WTC11 (cell line): ENCODE data around the gene WDR1.

Experiments
- AFF4 ChIP-seq: sonication (generic); formaldehyde crosslinking; IDR thresholded peaks from 2 replicates; pipeline ENCODE4 v1.8.1; 2023; ENCODE audit warnings: mild to moderate bottlenecking, missing genetic modification reagents, borderline replicate concordance
- CREB1 ChIP-seq: sonication (generic); formaldehyde crosslinking; IDR thresholded peaks from 2 replicates; pipeline ENCODE4 v1.8.0; 2023; ENCODE audit warnings: mild to moderate bottlenecking, missing genetic modification reagents
- CTCF ChIP-seq: fragments of 200-600 bp; IDR thresholded peaks from 2 replicates; pipeline ENCODE4 v1.8.0; 2022; ENCODE audit warnings: antibody characterized with exemption
- ESRRA ChIP-seq: sonication (generic); formaldehyde crosslinking; IDR thresholded peaks from 2 replicates; pipeline ENCODE4 v1.8.1; 2022; ENCODE audit warnings: mild to moderate bottlenecking, missing genetic modification reagents, borderline replicate concordance
- IRF2 ChIP-seq: sonication (generic); formaldehyde crosslinking; IDR thresholded peaks from 2 replicates; pipeline ENCODE4 v1.8.0; 2022; ENCODE audit warnings: low read depth, missing genetic modification reagents, borderline replicate concordance
- PRDM15 ChIP-seq: sonication (generic); formaldehyde crosslinking; IDR thresholded peaks from 2 replicates; pipeline ENCODE4 v1.8.0; 2022; ENCODE audit warnings: missing genetic modification reagents
- SMAD3 ChIP-seq: sonication (generic); formaldehyde crosslinking; IDR thresholded peaks from 2 replicates; pipeline ENCODE4 v1.8.0; 2022; ENCODE audit warnings: missing genetic modification reagents, mild to moderate bottlenecking, borderline replicate concordance
- USF1 ChIP-seq: sonication (generic); formaldehyde crosslinking; IDR thresholded peaks from 2 replicates; pipeline ENCODE4 v1.8.0; 2022; ENCODE audit warnings: mild to moderate bottlenecking, missing genetic modification reagents
- ZNF121 ChIP-seq: sonication (generic); formaldehyde crosslinking; IDR thresholded peaks from 2 replicates; pipeline ENCODE4 v1.8.0; 2023; ENCODE audit warnings: missing genetic modification reagents
- ZNF396 ChIP-seq: fragments of 250-450 bp; sonication (Bioruptor Pico); IDR thresholded peaks from 2 replicates; pipeline ENCODE4 v1.8.0; 2021; ENCODE audit warnings: mild to moderate bottlenecking, moderate library complexity, borderline replicate concordance
- TF ChIP-seq, protein P1 (sequence below): sonication (generic); formaldehyde crosslinking; IDR thresholded peaks from 2 replicates; pipeline ENCODE4 v1.8.0; 2022; ENCODE audit warnings: mild to moderate bottlenecking, missing genetic modification reagents

GRCh38 chr4:10058371-10058770 lies 58.2 kb downstream of the WDR1 start:
- TF ChIP-seq CTCF (no peak), IRF2 (CRISPR knock-in tag) (no peak), PRDM15 (CRISPR knock-in tag) (no peak), USF1 (CRISPR knock-in tag) (no peak), ZNF396 (CRISPR knock-in tag) (no peak), ZNF121 (CRISPR knock-in tag) (no peak), ESRRA (no peak), CREB1 (CRISPR knock-in tag) (no peak), AFF4 (no peak), SMAD3 (CRISPR knock-in tag) (no peak)
- TF ChIP-seq, protein P1, sequence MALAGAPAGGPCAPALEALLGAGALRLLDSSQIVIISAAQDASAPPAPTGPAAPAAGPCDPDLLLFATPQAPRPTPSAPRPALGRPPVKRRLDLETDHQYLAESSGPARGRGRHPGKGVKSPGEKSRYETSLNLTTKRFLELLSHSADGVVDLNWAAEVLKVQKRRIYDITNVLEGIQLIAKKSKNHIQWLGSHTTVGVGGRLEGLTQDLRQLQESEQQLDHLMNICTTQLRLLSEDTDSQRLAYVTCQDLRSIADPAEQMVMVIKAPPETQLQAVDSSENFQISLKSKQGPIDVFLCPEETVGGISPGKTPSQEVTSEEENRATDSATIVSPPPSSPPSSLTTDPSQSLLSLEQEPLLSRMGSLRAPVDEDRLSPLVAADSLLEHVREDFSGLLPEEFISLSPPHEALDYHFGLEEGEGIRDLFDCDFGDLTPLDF, result no peak
